Astrocyte (in vitro differentiated cells and primary cell): Measurements from ENCODE around the gene BCL2A1.

Experiments used
- EZH2 ChIP-seq: IDR thresholded peaks from 2 replicates; pipeline ENCODE4 v1.6.1; 2012; ENCODE audit warnings: mild to moderate bottlenecking, low read length, inconsistent platforms; ENCODE audit not compliant: insufficient read depth
- TF ChIP-seq, protein P1 (sequence below): IDR thresholded peaks from 2 replicates; pipeline ENCODE4 v1.5.1; 2011; ENCODE audit warnings: low read depth, mild to moderate bottlenecking, inconsistent platforms, low read length, moderate library complexity; ENCODE audit not compliant: insufficient read depth

DNA sequence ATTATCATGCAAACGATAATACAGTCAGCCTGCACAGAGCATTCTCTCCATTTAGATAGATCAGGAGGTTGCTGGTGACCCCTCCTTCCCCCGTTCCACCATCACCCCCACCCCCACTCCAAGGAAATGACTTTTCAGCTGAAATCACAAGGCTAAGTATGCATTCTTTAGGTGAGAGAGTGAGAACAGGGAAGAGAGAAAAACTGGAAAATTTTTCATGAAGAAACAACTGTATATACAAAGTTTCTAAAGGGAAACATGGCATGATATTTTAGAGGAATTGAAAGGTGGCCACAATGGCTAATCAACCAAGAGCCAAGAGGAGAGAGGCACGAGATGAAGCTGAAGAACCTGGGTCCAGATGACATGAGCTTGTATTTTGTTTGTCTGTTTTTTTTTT, 22.2 kb downstream of the BCL2A1 start:
- TF ChIP-seq, protein P1, sequence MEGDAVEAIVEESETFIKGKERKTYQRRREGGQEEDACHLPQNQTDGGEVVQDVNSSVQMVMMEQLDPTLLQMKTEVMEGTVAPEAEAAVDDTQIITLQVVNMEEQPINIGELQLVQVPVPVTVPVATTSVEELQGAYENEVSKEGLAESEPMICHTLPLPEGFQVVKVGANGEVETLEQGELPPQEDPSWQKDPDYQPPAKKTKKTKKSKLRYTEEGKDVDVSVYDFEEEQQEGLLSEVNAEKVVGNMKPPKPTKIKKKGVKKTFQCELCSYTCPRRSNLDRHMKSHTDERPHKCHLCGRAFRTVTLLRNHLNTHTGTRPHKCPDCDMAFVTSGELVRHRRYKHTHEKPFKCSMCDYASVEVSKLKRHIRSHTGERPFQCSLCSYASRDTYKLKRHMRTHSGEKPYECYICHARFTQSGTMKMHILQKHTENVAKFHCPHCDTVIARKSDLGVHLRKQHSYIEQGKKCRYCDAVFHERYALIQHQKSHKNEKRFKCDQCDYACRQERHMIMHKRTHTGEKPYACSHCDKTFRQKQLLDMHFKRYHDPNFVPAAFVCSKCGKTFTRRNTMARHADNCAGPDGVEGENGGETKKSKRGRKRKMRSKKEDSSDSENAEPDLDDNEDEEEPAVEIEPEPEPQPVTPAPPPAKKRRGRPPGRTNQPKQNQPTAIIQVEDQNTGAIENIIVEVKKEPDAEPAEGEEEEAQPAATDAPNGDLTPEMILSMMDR: no peak
- TF ChIP-seq EZH2: no peak
